GM12873 (cell line): ENCODE data around the gene KIF26B.

Experiments used
- TF ChIP-seq, protein P1 (sequence below): IDR thresholded peaks from 2 replicates; pipeline ENCODE4 v1.5.1; 2012; ENCODE audit warnings: low read depth, mild to moderate bottlenecking, moderate library complexity, low read length, control low read depth; ENCODE audit not compliant: insufficient read depth; ENCODE audit errors: missing control alignments

KIF26B gene

DNA sequence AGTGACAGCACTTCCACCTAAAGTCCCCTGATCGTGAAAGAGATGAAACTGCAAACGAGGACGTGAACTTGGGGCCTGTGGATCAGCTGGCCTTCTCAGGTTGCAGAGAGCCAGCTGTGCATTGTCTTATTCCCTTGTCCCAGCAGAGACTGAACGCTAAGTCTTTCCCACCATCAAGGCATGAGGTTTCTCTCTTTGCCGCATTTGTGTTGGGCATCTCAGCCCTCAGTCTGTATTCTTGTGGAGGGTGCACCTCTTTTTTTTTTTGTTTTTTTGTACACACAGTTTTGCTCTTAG, 71.4 kb downstream of the KIF26B start:
- TF ChIP-seq, protein P1, sequence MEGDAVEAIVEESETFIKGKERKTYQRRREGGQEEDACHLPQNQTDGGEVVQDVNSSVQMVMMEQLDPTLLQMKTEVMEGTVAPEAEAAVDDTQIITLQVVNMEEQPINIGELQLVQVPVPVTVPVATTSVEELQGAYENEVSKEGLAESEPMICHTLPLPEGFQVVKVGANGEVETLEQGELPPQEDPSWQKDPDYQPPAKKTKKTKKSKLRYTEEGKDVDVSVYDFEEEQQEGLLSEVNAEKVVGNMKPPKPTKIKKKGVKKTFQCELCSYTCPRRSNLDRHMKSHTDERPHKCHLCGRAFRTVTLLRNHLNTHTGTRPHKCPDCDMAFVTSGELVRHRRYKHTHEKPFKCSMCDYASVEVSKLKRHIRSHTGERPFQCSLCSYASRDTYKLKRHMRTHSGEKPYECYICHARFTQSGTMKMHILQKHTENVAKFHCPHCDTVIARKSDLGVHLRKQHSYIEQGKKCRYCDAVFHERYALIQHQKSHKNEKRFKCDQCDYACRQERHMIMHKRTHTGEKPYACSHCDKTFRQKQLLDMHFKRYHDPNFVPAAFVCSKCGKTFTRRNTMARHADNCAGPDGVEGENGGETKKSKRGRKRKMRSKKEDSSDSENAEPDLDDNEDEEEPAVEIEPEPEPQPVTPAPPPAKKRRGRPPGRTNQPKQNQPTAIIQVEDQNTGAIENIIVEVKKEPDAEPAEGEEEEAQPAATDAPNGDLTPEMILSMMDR, result no peak

DNA sequence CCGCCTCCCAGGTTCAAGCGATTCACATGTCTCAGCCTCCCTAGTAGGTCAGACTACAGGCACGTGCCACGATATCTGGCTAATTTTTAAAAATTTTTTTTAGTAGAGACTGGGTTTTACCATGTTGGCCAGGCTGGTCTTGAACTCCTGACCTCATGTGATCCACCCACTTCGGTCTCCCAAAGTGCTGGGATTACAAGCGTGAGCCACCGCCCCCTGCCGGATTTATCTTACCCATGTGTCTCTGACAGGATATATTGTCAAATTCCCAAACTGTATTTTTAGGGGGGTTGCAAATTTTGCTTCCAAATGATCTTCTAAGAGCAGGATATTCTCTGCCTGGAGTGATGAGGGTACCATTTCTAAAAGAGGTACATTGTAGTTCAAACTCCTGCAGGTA, 74.3 kb downstream of the KIF26B start:
- TF ChIP-seq, protein P1, result no peak

- TF ChIP-seq, protein P1, result no peak
Observed at GRCh38 chr1:245232931-245233330, 78.1 kb downstream of the KIF26B start.

DNA sequence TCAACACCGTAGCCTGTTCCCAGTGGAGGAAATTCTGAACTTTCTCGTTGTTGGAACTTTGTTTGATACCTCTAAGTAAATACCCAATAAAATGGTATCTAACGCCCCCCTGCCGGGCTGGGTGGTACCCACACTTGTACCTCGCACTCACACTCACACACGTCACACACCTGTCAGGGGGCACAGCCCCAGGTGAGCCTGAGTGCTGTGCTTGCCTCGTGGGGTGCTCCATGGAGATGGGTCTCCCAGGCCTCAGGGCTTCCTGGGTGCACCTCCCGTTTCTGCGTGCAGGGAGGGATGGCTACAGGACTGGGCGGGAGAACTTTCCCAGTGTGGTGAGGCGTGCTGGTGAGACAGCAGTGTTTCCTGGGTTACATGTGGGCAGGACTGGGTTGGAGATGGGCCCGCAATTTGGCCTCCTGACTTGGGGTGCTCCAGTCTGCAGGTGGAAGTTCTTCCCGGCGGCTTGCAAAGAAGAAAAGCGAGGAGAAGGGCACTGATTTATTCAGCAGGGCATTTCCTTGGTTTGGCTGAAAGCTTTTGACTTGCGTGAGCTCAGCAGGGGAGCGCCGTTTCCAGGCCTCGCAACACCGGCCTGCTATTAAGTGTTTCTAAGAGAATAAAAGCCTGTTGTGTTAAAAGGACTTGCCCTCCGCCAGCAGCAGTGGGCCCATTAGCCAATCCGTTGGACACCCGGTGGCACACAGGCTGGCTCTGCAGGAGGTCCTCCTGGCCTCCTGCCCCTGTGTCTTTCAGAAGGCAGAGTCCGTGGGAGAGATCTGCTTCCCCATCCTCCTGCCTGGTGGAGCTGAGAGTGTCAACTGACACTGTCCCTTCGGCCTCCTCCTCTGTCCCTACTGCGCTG, 79.7 kb downstream of the KIF26B start:
- TF ChIP-seq, protein P1, result no peak

DNA sequence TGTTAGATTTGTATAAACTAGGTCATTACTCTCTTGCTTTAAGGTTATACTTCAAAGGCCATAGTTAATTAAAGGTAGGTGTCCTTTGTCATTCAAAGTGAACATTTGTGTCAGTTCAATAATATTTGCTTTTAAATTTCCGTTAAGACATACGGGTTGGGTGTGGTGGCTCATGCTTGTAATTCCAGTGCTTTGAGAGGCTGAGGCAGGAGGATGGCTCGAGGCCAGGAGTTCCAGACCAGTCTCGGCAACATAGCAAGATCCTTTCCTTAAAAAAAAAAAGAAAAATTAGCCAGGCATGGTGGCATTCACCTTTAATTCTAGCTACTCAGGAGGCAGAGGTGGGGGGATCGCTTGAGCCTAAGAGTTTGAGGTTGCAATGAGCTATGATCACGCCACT, 80.4 kb downstream of the KIF26B start:
- TF ChIP-seq, protein P1, result no peak

DNA sequence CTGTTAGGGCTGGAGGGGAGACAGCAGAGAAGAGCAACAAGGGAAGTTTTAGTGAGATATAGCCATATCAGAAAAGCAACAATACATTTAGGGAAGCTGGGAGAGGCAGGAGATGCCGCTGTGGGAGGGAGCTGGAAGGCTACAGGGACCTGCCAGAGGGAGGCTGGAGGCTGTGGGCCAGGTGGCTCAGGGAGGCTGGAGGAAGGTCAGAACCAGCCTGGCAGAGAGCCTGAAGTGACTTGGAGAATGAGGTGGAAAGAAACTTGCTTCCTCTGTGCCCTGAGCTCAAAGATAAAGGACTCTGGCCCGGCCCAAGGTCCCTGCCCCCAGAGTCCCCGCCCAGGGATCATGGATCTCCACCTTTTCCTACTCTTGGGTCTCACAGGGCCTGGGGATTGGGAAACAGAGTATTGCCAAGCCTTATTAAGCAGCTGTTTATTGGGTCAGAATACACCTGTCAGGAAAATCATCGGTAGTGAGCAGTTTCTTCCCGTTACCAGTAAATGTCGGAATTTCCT, 85.9 kb downstream of the KIF26B start:
- TF ChIP-seq, protein P1, result no peak

DNA sequence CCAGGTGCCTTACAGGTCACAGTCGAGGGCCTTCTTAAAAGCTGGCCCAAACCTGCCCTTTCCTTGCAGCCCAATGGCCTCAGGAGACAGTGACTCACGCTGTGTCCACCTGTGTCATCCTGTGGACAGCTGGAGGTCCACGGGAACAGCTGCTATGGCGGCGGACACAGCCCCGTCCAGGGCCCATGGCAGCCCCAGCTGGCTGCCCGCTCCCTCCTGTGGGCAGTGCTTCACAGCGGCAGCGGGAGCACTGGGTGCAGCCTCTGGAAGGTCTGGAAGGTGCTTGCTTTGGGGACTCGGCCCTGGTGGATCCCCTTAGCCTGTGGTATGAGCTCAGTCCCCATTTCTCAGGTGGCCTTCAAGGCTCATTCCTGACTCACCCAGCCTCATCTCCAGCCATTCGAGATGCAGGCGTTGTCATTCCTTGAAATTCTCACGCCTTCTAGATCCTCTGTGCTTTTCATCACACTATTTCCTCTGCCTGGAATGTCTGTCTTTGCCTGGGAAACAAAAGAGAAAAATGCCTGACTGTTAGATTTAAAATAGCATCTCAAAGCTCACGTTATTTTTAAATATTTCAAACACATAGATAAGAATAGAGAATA, 86.8 kb downstream of the KIF26B start:
- TF ChIP-seq, protein P1, result no peak
